ENCODE data around the gene PSTK.

PSTK gene

DNA sequence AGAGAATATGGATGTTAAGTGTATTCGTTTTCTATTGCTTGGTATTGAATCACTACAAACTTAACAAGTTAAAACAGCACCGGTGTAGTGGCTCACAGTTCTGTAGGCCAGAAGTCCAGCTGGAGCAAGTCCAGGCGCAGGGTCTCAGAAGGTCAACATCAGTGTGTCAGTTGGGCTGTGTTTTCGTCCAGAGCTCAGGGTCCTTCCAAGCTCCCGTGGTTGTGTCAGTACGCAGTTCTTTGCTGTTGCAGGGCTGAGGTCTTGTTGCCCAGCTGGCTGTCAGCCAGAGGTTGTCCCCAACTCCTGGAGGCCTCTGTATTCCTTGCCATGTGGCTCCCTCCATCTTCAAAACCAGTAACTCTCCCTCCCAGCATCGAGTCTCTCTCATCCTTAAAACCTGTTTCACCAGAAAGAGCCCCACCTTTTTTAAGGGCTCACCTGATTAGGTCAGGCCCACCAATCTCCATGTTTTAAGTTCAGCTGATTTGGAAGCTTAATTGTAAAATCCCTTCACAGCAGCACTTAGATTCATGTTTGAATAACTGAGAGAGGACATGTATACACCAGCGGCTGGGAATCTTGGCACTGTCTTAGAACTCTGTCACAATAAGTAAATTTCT, 55.4 kb downstream of the PSTK start:
- H3K27ac ChIP-seq: no peak overlapping the region
- TF ChIP-seq CTCF (IDR thresholded peaks at IDR 0.05): no peak
- TF ChIP-seq ZFX (IDR thresholded peaks at IDR 0.05; ENCODE audit: borderline replicate concordance): no peak

GRCh38 chr10:123038782-123039631, 58.8 kb downstream of the PSTK start:
- no peak overlapping the region for H3K27ac ChIP-seq

DNA sequence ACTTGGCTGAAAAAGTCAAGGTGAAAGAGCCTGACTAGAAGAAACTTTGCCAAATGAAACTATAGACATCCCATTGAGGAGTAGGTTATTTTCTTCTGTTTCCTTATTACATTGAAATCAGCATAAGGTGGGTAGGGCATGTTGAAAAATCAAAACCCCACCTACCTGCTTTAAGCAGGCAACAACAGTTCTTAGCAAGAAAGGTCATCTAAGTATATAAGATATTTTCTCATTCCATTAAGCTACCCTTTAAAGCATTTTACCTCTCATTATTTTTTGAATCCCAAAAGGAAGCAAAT, 59.4 kb downstream of the PSTK start:
- TF ChIP-seq CTCF (IDR thresholded peaks at IDR 0.05) (no peak), ZFX (IDR thresholded peaks at IDR 0.05; ENCODE audit: borderline replicate concordance) (no peak)
- no peak overlapping the region for H3K27ac ChIP-seq

More at GRCh38 chr10:123038782-123039631, 58.8 kb downstream of the PSTK start:
- TF ChIP-seq CTCF (IDR thresholded peaks at IDR 0.05): no peak

Measured in 22Rv1 (cell line).